AG04450 (cell line): Measurements from ENCODE around the gene FAXDC2. TPM values are rescaled to one million over a fixed set of nuclear protein-coding genes. Genes with fewer than 3 reads are reported as not detected.
"Not testable (repeated sequence)": the region's sequence is repeated elsewhere in the genome, so short reads cannot be mapped to it uniquely, and the experiment has no call there.

Source experiments
- CTCF ChIA-PET: fragments of 300-600, 350-600 bp; formaldehyde crosslinking; extraction: SDS; loops from one replicate; lab custom pipeline; 2022; ENCODE audit warnings: antibody characterized with exemption, inconsistent platforms; lab: Charles Lee
- POLR2A ChIA-PET: fragments of 350-600 bp; formaldehyde crosslinking; extraction: SDS; loops from one replicate; lab custom pipeline; 2021; ENCODE audit warnings: antibody characterized with exemption, inconsistent platforms; lab: Yijun Ruan, JAX
- DNase-seq: peaks from one replicate; pipeline ENCODE4 v3.0.0-alpha.2; 2011; ENCODE audit warnings: low read depth, low spot score
- H3K27ac ChIP-seq: one replicate; pipeline ENCODE4 v1.5.1; 2012; ENCODE audit warnings: low read depth, low read length, control low read depth
- H3K27me3 ChIP-seq: one replicate; pipeline ENCODE4 v1.6.0; 2012; ENCODE audit warnings: low read length; ENCODE audit not compliant: control insufficient read depth, insufficient read depth
- H3K4me3 ChIP-seq: 2 replicates; pipeline ENCODE4 v1.5.1; 2011; ENCODE audit warnings: mild to moderate bottlenecking, low read depth, low read length, control low read depth
- H3K9me3 ChIP-seq: 2 replicates; pipeline ENCODE4 v1.5.1; 2012; ENCODE audit warnings: low read length; ENCODE audit not compliant: control insufficient read depth, insufficient read depth
- CTCF ChIP-seq: IDR thresholded peaks from 2 replicates; pipeline ENCODE4 v1.5.1; 2011; ENCODE audit warnings: low read depth, low read length, control low read depth, inconsistent platforms
- polyA plus RNA-seq: library from polyadenylated mRNA; depleted of rRNA; stranded (reverse); fragments of >200 nt; gene quantifications from 2 replicates; pipeline ENCODE4 v1.2.3, GENCODE V29; 2011

The FAXDC2 gene
- polyA plus RNA-seq, 1 experiment: 21.1 TPM

DNA sequence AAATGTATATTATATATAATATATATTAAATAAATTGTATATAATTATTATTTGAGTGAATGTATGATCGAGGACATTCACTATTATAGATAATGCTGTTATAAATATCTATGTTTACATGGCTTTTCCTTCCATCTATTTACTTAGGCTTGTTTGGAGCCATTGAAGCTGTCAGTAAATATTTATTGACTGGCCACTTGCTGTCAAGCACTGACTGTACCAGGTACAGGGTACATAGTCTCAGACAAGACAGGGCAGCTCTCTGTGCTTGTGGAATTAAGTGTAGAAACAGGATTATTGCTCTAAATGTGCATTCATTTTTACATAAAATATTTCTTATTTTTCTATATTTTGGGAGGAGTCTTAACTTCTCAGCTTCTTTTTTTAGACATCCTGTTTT lies 16.4 kb downstream of the FAXDC2 start:
- POLR2A ChIA-PET: no interaction called here
- no peak for DNase-seq

DNA sequence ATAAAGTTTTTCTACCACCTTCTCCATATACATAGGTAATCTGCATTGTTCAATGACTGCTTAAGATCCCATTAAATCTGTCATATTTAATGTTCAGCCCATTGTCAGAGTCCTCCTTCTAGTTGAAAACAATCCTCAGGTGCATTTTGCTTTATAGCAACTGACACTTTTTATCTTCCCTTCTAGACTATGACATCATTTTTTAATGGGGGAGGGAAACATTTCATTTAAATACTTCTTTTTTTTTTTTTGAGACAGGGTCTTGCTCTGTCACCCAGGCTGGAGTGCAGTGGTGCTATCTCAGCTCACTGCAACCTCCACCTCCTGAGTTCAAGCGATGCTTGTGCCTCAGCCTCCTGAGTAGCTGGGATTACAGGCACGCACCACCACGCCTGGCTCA lies 17.6 kb downstream of the FAXDC2 start:
- H3K27me3 ChIP-seq, DNase-seq, H3K4me3 ChIP-seq, H3K27ac ChIP-seq, H3K9me3 ChIP-seq, POLR2A ChIA-PET: not testable (repeated sequence)
- CTCF ChIA-PET: interaction anchor here (1.0 kb wide), 1 partner anchor 8 kb away, joined by 3 read pairs; no protein-coding TSS in a partner anchor

More for the DNA sequence above, 16.4 kb downstream of the FAXDC2 start:
- H3K9me3 ChIP-seq: no peaks in the 10 kb centered on the region
- H3K27me3 ChIP-seq: no peaks in the 10 kb centered on the region
- no peak for TF ChIP-seq CTCF
- H3K4me3 ChIP-seq: no peak overlapping the region
- CTCF ChIA-PET: interaction anchor here (1.2 to 1.5 kb wide), 2 partner anchors 12 to 187 kb away, joined by 3 read pairs; no protein-coding TSS in a partner anchor
- H3K27ac ChIP-seq: no peak overlapping the region

- DNase-seq: no peak
- Histone ChIP-seq H3K27ac (no peak overlapping the region), H3K9me3 (no peaks in the 10 kb centered on the region), H3K4me3 (no peak overlapping the region), H3K27me3 (no peaks in the 10 kb centered on the region)
- no peak for TF ChIP-seq CTCF
- ChIA-PET CTCF (no interaction called here), POLR2A (interaction anchor here (0.5 kb wide), 1 partner anchor 46 kb away, joined by 8 read pairs; no protein-coding TSS in a partner anchor)
Observed at GRCh38 chr5:154831451-154831850, 19.0 kb downstream of the FAXDC2 start.

- no peak for DNase-seq
- ChIA-PET CTCF (interaction anchor here (0.5 kb wide), 1 partner anchor 205 kb away, joined by 7 read pairs; no protein-coding TSS in a partner anchor), POLR2A (no interaction called here)
- Histone ChIP-seq H3K27me3 (no peaks in the 10 kb centered on the region), H3K9me3 (no peaks in the 10 kb centered on the region), H3K4me3 (no peak overlapping the region), H3K27ac (no peak overlapping the region)
- TF ChIP-seq CTCF: no peak
Observed at GRCh38 chr5:154830596-154830995, 19.8 kb downstream of the FAXDC2 start.

DNA sequence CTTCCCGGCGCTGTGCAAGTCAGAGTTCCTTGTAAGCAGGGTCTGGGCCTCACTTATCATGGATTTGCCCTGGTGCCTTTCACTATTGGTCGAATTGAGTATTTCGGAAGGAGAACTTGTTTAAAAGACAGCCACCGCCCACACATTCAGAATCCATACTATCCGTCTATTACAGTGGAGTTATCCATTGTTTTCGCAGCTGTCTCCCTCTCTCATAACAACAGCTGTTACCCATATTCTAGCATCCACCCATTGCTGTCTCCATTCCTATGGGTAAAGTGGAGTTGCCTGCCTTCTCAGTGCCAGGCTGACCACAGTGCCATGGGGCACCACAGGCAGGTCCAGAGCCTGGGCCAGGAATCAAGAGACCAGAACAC lies 20.2 kb downstream of the FAXDC2 start:
- TF ChIP-seq CTCF: no peak
- no peak for DNase-seq
- POLR2A ChIA-PET: no interaction called here
- CTCF ChIA-PET: no interaction called here
- H3K27me3 ChIP-seq: no peaks in the 10 kb centered on the region
- H3K9me3 ChIP-seq: no peaks in the 10 kb centered on the region
- no peak overlapping the region for H3K4me3 ChIP-seq
- H3K27ac ChIP-seq: no peak overlapping the region
